ENCODE data around the gene FBL. TPM values are rescaled to one million over a fixed set of nuclear protein-coding genes. Genes with fewer than 3 reads are reported as not detected.

Gene FBL
- total and polyA plus RNA-seq, 2 of the 13 experiments (the other 11 are each of a cell fraction or from before 2014, with no cell fraction given) = 153 to 468 TPM

DNA sequence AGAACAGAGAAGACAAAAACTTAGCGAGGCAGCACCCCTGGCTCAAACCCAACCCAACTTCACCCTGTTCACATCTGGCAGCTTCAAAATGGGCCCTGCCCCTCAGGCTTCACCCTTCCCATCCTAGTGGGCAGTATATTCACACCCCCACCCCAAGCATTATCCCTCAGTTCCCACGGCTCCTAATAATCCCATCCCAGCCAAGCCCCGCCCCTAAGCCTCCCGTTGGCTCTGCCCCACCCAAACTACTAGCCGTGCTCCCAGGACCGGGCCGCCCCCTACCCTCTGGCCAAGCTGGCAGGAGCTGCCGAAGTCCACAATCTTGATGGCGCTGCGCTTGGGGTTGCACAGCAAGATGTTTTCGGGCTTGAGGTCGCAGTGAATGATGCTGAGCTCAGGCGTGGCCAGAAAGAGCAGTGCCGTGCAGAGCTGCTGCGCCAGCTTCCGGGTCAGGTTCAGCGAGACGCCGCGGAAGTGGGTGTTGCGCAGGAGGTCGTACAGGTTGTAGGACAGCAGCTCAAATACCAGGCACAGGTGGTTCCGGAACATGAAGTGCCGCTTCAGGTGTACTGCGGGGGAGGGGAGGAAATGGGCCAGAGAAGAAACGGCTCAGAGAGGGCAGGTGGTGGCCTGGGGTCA lies 18.0 kb downstream of the FBL start:
- no TSS peak for BruUV-seq (replicated peaks)
- H3K36me3 ChIP-seq (replicated peaks in 1 of 2; ENCODE audit: control insufficient read depth in 1 of 2, insufficient read depth in 2 of 2, low read length in 2 of 2) = peaks cover 16 to 34% of the 10 kb centered on the region in 2 experiments; a peak in 4 of 5 replicates
- H3K9ac ChIP-seq (ENCODE audit: insufficient read depth, low read depth, low read length) = no peak overlapping the region
- no peaks in the 10 kb centered on the region for H3K79me2 ChIP-seq (ENCODE audit: insufficient read depth, low read length)
- TF ChIP-seq, protein P1, sequence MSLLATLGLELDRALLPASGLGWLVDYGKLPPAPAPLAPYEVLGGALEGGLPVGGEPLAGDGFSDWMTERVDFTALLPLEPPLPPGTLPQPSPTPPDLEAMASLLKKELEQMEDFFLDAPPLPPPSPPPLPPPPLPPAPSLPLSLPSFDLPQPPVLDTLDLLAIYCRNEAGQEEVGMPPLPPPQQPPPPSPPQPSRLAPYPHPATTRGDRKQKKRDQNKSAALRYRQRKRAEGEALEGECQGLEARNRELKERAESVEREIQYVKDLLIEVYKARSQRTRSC (CRISPR knock-in tag; IDR thresholded peaks at IDR 0.05; ENCODE audit: low read depth) = no peak
- TF ChIP-seq GATA4 (IDR thresholded peaks at IDR 0.05; ENCODE audit: borderline replicate concordance, low read depth) (no peak), SAP130 (CRISPR knock-in tag; IDR thresholded peaks at IDR 0.05; ENCODE audit: low read depth) (no peak), SNAI1 (CRISPR knock-in tag; IDR thresholded peaks at IDR 0.05; ENCODE audit: borderline replicate concordance) (no peak)
- TF ChIP-seq, protein P2, sequence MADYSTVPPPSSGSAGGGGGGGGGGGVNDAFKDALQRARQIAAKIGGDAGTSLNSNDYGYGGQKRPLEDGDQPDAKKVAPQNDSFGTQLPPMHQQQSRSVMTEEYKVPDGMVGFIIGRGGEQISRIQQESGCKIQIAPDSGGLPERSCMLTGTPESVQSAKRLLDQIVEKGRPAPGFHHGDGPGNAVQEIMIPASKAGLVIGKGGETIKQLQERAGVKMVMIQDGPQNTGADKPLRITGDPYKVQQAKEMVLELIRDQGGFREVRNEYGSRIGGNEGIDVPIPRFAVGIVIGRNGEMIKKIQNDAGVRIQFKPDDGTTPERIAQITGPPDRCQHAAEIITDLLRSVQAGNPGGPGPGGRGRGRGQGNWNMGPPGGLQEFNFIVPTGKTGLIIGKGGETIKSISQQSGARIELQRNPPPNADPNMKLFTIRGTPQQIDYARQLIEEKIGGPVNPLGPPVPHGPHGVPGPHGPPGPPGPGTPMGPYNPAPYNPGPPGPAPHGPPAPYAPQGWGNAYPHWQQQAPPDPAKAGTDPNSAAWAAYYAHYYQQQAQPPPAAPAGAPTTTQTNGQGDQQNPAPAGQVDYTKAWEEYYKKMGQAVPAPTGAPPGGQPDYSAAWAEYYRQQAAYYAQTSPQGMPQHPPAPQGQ (CRISPR knock-in tag; IDR thresholded peaks at IDR 0.05; ENCODE audit: borderline replicate concordance) = no peak
- no peaks in the 10 kb centered on the region for H3K27me3 ChIP-seq (ENCODE audit: control insufficient read depth in 1 of 2, insufficient read depth in 2 of 2, low read length in 2 of 2)
- CTCF ChIA-PET (ENCODE audit: low intra/inter-chr PET ratio, low total read pairs) = no interaction called here
- H3K9me3 ChIP-seq (ENCODE audit: low read length) = no peaks in the 10 kb centered on the region
- H3K4me1 ChIP-seq (ENCODE audit: insufficient read depth, low read length) = peaks cover 17% of the 10 kb centered on the region
- intact Hi-C loops (cut with micrococcal nuclease; ENCODE audit: unreplicated experiment) = no loop called here
- FAIRE-seq = no peak
- DNase-seq (ENCODE audit: low spot score) = no peak
- no peak overlapping the region for H2AFZ ChIP-seq (ENCODE audit: low read length)
- in situ Hi-C loops (cut with HindIII; ENCODE audit: extremely low pct_ligation_motif_present, low pct_unique_long_range_greater_than_20kb) = no loop called here
- no peak for ATAC-seq
- POLR2A ChIA-PET = no interaction called here
- WGBS (ENCODE audit: low lambda C conversion rate) = 97% methylated on average over 22 of the region's 26 CpGs
- H3K4me3 ChIP-seq (replicated peaks in 1 of 3; ENCODE audit: insufficient read depth in 1 of 3, low read depth in 2 of 3, low read length in 3 of 3) = no peak overlapping the region
- H3K27ac ChIP-seq (ENCODE audit: extremely low read length, insufficient read depth, low read length) = no peak overlapping the region
- no peaks in the 10 kb centered on the region for H4K20me1 ChIP-seq (ENCODE audit: insufficient read depth, low read length)
- no peak overlapping the region for H3K4me2 ChIP-seq (ENCODE audit: low read depth, low read length)
